Measurements from ENCODE around the gene FCGBP.
"Not testable (repeated sequence)": the region's sequence is repeated elsewhere in the genome, so short reads cannot be mapped to it uniquely, and the experiment has no call there.

The FCGBP gene

GRCh38 chr19:39917561-39918182 lies 16.8 kb downstream of the FCGBP start:
- DNase-seq (ENCODE audit: low spot score) = no peak

DNA sequence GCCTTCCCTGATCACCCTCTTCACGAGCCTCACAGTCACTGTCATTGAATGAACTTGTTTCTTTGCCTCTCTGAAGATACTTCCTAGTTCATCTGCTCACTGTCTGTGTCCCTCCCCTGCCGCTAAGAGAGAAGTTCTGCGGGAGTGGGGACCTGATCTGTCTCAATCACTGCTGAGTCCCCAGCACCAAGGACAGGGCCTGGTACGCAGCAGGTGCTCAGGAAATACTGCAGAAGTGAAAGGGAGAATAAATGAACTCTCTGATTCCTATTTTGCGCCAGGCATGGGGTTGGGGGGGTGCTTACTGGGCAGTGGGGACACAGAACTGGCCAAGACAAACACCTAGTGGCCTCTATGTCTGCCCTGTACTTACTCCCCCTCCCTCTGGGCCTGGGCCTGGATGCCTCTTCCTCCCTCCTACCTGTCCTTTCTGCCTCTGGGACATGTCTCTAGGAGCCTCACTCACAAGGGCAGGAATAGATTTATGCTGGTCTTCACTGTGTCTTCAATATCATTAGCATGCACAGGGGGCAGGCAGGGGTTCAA lies 17.5 kb downstream of the FCGBP start:
- no peak for DNase-seq (ENCODE audit: low spot score)

GRCh38 chr19:39916236-39916635 lies 18.2 kb downstream of the FCGBP start:
- DNase-seq (ENCODE audit: low spot score) = no peak

- no peak for DNase-seq (ENCODE audit: low spot score)
Observed at GRCh38 chr19:39915848-39916215, 18.6 kb downstream of the FCGBP start.

- no peak for DNase-seq (ENCODE audit: low spot score)
Observed at GRCh38 chr19:39915101-39915847, 19.2 kb downstream of the FCGBP start.

DNA sequence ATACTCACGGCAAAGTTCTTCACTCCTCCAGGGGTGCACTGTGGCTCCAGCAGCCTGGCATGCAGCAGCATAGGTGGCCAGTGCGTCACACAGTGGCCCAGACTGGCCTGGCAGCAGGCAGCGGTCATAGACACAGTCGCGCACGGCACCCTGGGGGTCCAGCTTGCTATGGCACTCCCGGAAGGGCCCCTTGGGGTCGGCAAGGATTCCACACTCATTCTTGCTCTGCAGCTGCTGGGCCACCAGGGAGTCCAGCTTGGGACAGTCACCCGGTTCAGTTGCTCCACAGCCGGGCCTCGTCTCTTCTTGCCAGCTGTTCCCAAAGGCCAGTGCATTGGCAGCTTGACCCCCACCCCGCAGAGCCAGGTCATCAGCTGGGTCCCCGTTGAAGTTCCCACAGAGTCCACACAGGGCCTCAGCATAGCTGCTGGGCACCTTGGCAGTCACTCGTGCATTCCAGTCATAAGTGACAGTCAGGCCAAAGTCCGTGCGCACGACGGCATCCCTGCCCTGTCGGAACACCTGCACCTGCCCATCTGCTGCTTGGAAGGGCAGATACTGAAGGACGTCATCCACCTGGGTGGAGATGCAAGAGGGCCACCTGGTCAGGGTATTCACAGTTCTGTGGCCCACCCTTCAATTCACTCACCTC lies 20.6 kb downstream of the FCGBP start:
- DNase-seq (ENCODE audit: low spot score) = no peak

DNA sequence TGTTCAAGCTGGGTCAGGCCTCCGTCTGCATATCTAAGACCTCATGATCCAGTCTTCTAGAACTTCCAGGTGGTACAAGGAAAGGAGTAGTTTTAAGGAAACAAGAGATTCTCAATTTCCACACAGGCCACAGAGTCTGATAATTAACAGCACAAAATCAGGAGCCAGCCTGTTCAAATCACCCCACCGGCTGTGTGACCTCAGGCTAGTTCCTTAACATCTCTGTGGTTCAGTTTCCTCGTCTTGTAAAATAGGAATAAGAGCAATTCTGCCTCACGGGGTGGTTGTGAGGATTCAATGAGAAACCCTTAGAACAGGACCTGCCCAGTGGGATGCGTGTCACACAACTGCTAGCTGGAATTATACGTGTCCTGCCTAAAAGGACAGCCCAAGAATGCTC lies 25.6 kb downstream of the FCGBP start:
- DNase-seq (ENCODE audit: low spot score) = no peak

GRCh38 chr19:39906820-39907611 lies 27.4 kb downstream of the FCGBP start:
- no peak for DNase-seq (ENCODE audit: low spot score)

- no peak for DNase-seq (ENCODE audit: low spot score)
Observed at GRCh38 chr19:39906283-39906682, 28.2 kb downstream of the FCGBP start.

GRCh38 chr19:39903486-39904091 lies 30.8 kb downstream of the FCGBP start:
- not testable (repeated sequence) for DNase-seq (ENCODE audit: low spot score)

- not testable (repeated sequence) for DNase-seq (ENCODE audit: low spot score)
Observed at GRCh38 chr19:39902326-39902725, 32.1 kb downstream of the FCGBP start.

DNA sequence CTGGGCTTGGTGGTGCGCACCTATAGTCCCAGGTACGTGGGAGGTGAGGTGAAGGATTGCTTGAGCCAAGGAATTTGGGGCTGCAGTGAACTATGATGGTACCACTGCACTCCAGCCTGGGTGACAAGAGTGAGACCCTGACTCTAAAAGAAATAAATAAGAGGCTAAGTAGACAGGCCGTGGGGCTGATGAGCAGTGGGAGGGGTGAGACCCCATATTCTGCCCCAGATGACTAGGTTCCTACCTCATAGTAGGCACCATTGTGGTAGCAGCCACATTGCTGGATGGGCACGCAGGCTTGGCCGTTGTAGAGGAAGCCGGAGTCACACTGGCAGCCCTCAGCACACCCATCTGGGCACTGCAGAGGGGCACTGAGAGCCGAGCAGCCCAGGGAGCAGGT lies 32.8 kb downstream of the FCGBP start:
- DNase-seq (ENCODE audit: low spot score) = not testable (repeated sequence)

DNA sequence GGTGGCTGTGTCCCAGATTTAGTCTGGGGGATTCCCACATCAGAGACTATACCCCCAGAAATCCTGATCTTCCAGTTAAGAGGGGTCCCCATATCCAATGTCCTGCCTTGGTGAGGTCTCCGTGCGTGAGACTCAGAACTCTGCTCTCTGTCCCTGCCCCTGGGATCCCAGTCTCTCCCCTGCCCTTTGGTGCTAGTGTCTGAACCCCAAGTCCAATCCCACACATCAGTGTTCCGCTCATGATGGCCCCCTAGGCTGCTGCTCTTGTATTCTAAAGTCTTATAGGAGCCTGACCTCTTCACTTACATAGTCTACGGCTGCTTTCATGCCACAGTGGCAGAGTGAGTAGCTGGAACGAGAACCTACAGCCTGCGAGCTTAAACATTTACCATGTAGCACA lies 35.6 kb downstream of the FCGBP start:
- not testable (repeated sequence) for DNase-seq (ENCODE audit: low spot score)

DNA sequence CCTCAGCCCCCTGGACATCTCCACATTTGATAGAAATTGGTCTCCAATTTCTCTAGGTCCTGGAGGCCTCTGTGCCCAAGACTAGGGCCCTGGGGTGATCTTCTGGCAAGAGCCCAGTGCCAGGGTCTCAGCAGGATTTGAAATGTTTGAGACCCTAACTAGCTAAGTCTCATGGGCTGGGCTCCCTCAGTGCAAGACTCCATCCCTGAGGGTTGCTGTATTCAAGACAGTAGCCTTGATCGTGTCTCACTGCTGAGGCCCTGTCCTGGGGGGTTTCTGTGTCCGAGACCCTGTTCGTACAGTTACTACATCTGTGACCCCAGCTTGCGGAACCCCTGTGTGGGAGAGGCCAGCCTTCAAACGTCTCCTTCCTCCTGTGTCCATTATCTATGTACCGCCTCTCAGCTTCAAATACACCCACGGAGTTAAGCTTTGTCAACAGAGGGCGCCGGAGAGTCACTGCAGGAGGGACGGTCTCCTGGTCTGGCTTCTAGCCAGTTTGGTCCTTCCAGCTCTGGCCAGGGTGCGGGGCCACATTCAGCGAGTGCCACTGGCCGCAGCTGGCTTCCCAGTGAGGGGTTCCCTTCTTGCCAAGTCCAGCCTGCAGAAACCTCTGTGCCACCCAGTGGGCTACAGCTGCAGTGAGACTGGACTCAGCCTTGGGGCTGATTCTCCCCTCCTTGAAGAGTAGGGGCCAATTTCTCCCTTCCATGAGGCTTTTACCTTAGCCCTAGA lies 36.8 kb downstream of the FCGBP start:
- DNase-seq (ENCODE audit: low spot score) = not testable (repeated sequence)

DNA sequence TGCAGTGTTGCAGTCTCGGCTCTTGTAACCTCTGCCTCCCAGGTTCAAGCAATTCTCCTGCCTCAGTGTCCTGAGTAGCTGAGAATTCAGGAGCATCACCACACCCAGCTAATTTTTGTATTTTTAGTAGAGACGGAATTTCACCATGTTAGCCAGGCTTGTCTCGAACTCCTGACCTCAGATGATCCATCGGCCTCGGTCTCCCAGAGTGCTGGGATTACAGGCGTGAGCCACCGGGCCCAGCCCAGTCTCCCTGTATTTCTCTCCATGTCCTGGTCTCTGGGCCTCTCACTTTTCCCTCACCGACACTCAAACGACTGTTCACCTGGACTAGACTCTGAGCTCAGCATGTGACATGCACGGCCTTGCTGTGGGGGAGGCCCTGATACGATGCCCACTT lies 39.3 kb downstream of the FCGBP start:
- DNase-seq (ENCODE audit: low spot score) = not testable (repeated sequence)

GRCh38 chr19:39894236-39894606 lies 40.2 kb downstream of the FCGBP start:
- not testable (repeated sequence) for DNase-seq (ENCODE audit: low spot score)

DNA sequence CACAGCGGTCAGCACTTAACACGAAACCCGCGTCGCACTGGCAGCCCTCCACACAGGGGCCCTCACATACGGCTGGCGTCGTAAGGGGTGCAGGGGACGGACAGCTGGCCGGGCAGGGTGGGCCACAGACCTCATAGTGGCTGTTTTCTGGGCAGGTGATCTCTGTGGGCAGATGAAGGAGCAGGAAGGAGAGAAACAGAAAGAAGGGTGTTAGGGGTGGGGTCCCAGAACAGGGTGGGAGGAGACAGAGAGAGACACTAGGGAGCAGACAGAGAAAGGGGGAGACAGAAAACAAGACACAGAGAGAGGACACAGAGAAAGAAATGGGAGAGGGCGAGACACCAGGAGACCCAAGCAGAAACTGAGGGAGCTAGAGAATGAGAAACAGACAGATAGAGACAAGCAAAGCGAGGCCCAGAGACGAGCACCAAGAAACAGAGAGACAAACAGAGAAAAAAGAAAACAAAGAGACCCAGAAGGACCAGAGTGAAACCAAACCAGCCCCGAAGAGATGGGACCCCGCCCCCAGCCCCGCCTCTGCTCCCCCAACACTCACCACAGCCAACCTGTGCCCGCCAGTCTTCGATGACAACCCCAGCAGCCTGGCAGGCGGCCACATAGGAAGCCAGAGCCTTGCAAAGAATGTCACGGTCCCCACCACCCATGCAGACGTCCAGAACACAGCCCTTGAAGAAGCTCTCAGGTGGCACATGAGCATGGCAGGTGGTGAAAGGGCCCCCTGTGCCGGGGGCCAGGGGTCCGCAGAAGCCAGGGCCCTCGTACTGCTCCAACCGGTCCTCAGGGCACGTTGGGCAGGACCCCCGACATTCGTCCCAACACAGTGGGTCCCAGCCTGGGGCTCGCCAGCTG lies 40.8 kb downstream of the FCGBP start:
- not testable (repeated sequence) for DNase-seq (ENCODE audit: low spot score)

DNA sequence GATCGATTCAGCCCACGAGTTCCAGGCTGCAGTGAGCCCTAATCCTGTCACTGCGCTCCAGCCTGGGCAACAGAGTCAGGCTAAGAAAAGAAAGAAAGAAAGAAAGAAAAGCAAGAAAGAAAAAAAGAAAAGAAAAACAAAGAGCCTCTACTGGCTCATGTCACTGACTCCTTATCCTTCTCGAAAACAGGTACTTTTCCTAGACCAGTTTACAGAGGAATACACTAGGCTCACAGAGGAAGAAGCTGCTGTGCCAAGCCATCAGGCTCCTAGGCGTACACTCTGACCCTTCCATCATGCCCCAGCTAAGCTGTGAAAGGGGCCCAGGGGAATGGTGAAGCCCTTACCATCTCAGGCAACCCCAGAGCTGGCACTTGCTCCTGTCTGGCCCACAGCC lies 41.9 kb downstream of the FCGBP start:
- DNase-seq (ENCODE audit: low spot score) = not testable (repeated sequence)

GRCh38 chr19:39891660-39892505 lies 42.6 kb downstream of the FCGBP start:
- not testable (repeated sequence) for DNase-seq (ENCODE audit: low spot score)

Data from AG08396 (cell line).